CD4-positive, alpha-beta T cell (primary cell): ENCODE results near the gene XPA. TPM values are rescaled to one million over a fixed set of nuclear protein-coding genes. Genes with fewer than 3 reads are reported as not detected.
A peak's percentile ranks its signal among the peaks of the same experiment; 100 is the strongest.

Experiments used
- ATAC-seq: fragments of 200-7000 bp; cut with Tn5 transposase; one replicate; pipeline ENCODE4 v1.10.0; 2022; ENCODE audit warnings: mild to moderate bottlenecking; ENCODE audit not compliant: poor library complexity
- CTCF ChIA-PET: fragments of 350-600 bp; sonication (Branson Sonifier 250); formaldehyde crosslinking; loops from one replicate; lab custom pipeline; 2021; ENCODE audit warnings: antibody characterized with exemption, inconsistent platforms; lab: Charles Lee
- POLR2A ChIA-PET: fragments of 350-600 bp; sonication (Branson Sonifier 250); formaldehyde crosslinking; loops from one replicate; lab custom pipeline; 2021; ENCODE audit warnings: antibody characterized with exemption, inconsistent platforms; lab: Charles Lee
- DNase-seq, 14 experiments: peaks; one replicate each; pipeline ENCODE4 v3.0.0-alpha.2; 2013 to 2020; ENCODE audit warnings: mixed read lengths in 2 of 14
- H3K27ac ChIP-seq, 2 donors: one replicate each; pipeline versions ENCODE4 v1.5.1 to v1.7.0; 2013; ENCODE audit warnings: low read length in 2 of 2, low read depth in 1 of 2, mild to moderate bottlenecking in 1 of 2
- H3K27me3 ChIP-seq, 2 experiments: 1 replicate in 1 of 2; 2 replicates in 1 of 2; pipeline versions ENCODE4 v1.6.1 to v1.7.0; 2013; ENCODE audit warnings: low read length in 2 of 2, control low read depth in 1 of 2, mild to moderate bottlenecking in 1 of 2, moderate library complexity in 1 of 2; ENCODE audit not compliant: insufficient read depth in 2 of 2, control insufficient read depth in 1 of 2
- H3K36me3 ChIP-seq: one replicate; pipeline ENCODE4 v1.6.1; 2013; ENCODE audit warnings: low read length, control low read depth; ENCODE audit not compliant: insufficient read depth
- H3K4me1 ChIP-seq: one replicate; pipeline ENCODE4 v1.6.1; 2013; ENCODE audit warnings: low read length, control low read depth; ENCODE audit not compliant: insufficient read depth
- H3K4me3 ChIP-seq: one replicate; pipeline ENCODE4 v1.5.1; 2013; ENCODE audit warnings: mild to moderate bottlenecking, low read length, moderate library complexity
- H3K9me3 ChIP-seq, 2 experiments: 1 replicate in 1 of 2; 2 replicates in 1 of 2; pipeline versions ENCODE4 v1.6.1 to v1.7.0; 2013; ENCODE audit warnings: low read length in 2 of 2, mild to moderate bottlenecking in 2 of 2, control low read depth in 1 of 2, moderate library complexity in 1 of 2; ENCODE audit not compliant: control insufficient read depth in 1 of 2, insufficient read depth in 1 of 2
- H3K27ac Mint-ChIP-seq: one replicate; pipeline ENCODE4 v1.8.0; 2020; ENCODE audit warnings: mixed read lengths
- H3K27me3 Mint-ChIP-seq: one replicate; pipeline ENCODE4 v1.8.0; 2021; ENCODE audit warnings: mixed read lengths
- H3K36me3 Mint-ChIP-seq: one replicate; pipeline ENCODE4 v1.8.0; 2021; ENCODE audit warnings: low read depth, mixed read lengths
- H3K4me1 Mint-ChIP-seq: one replicate; pipeline ENCODE4 v1.8.0; 2021; ENCODE audit warnings: low read depth, mixed read lengths
- H3K4me3 Mint-ChIP-seq: one replicate; pipeline ENCODE4 v1.8.0; 2020; ENCODE audit warnings: mild to moderate bottlenecking, mixed read lengths
- H3K9me3 Mint-ChIP-seq: one replicate; pipeline ENCODE4 v1.8.0; 2020; ENCODE audit warnings: mixed read lengths
- intact Hi-C, 2 experiments: fragments of 100-400 bp; cut with DNase I in 1 of 2; cut with micrococcal nuclease in 1 of 2; formaldehyde crosslinking; loops; one replicate each; pipeline versions ENCODE4 v1.15.1 to v1.9.0; 2023 to 2025; cut with DNase I, micrococcal nuclease
- total RNA-seq, 174 experiments: library from RNA in 2 of 174; stranded (reverse) in 2 of 174; gene quantifications; one replicate each; pipeline ENCODE4 v1.2.3 and lab custom pipeline; 2021 to 2026
- TF ChIP-seq, protein P1 (sequence below): fragments of 200-600 bp; IDR thresholded peaks from one replicate; pipeline ENCODE4 v1.8.0; 2022; ENCODE audit warnings: antibody characterized with exemption, mild to moderate bottlenecking

Gene XPA
- total RNA-seq, 2 experiments from 2014 or later = 20.2 to 23.3 TPM

DNA sequence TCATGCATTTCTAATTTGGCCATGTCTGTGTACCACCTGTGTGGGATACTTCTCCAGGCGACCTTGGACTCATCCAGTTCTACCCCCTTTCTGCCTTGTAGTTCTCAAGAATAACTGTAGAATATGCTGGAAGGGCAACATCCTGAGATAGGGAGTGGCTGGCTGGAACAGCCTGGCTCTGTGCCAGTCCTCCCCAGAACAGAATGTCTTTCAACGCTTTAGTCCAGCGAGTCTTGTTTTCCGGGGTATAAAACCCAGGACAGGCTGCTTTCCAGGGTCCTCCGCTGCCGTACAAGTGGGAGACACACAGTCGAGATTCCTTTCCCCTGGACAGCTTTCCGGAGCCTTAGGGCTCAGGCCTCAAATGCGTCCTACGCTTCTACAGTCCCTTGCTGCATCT is 45.4 kb upstream of the XPA start:
- POLR2A ChIA-PET = no interaction called here

DNA sequence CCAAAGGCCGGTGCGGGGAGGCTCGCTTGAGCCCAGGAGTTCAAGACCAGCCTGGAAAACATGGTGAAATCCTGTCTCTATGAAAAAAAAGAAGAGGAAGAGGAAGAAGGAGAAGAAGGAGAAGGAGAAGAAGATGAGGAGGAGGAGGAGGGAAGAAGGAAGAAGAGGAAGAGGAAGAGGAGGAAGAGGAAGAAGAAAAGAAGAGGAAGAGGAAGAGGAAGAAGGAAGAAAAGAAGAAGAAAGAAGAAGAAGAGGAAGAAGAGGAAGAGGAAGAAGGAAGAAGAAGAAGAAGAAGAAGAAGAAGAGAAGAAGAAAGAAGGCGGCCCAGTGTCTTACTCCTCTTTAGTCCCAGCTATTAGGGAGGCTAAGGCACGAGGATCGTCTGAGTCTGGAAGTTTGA is 44.8 kb upstream of the XPA start:
- H3K27me3 ChIP-seq = peaks cover 54% of the 10 kb centered on the region in 2 experiments
- no peaks in the 10 kb centered on the region for H3K36me3 ChIP-seq
- CTCF ChIA-PET = no interaction called here
- intact Hi-C loops = loop anchor here in 1 of 2 experiments (10.0 kb wide), 1 partner anchor 563 kb away; no protein-coding TSS in a partner anchor
- TF ChIP-seq, protein P1, sequence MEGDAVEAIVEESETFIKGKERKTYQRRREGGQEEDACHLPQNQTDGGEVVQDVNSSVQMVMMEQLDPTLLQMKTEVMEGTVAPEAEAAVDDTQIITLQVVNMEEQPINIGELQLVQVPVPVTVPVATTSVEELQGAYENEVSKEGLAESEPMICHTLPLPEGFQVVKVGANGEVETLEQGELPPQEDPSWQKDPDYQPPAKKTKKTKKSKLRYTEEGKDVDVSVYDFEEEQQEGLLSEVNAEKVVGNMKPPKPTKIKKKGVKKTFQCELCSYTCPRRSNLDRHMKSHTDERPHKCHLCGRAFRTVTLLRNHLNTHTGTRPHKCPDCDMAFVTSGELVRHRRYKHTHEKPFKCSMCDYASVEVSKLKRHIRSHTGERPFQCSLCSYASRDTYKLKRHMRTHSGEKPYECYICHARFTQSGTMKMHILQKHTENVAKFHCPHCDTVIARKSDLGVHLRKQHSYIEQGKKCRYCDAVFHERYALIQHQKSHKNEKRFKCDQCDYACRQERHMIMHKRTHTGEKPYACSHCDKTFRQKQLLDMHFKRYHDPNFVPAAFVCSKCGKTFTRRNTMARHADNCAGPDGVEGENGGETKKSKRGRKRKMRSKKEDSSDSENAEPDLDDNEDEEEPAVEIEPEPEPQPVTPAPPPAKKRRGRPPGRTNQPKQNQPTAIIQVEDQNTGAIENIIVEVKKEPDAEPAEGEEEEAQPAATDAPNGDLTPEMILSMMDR = no peak
- no peak overlapping the region for H3K4me3 Mint-ChIP-seq
- peaks cover 10% of the 10 kb centered on the region for H3K4me1 ChIP-seq
- no peak for DNase-seq
- H3K4me1 Mint-ChIP-seq = peaks cover 6% of the 10 kb centered on the region
- H3K4me3 ChIP-seq = no peak overlapping the region
- peaks cover 95% of the 10 kb centered on the region for H3K27me3 Mint-ChIP-seq
- no peak for ATAC-seq
- H3K27ac ChIP-seq = no peak overlapping the region
- no peak overlapping the region for H3K27ac Mint-ChIP-seq
- no peaks in the 10 kb centered on the region for H3K36me3 Mint-ChIP-seq
- POLR2A ChIA-PET = no interaction called here
- peaks cover 5 to 19% of the 10 kb centered on the region in 2 experiments for H3K9me3 ChIP-seq
- H3K9me3 Mint-ChIP-seq = no peaks in the 10 kb centered on the region

More for the DNA sequence above, 45.4 kb upstream of the XPA start:
- H3K4me1 ChIP-seq = peaks cover 10% of the 10 kb centered on the region
- TF ChIP-seq, protein P1 = no peak
- H3K27me3 ChIP-seq = peaks cover 57 to 60% of the 10 kb centered on the region in 2 experiments
- H3K27me3 Mint-ChIP-seq = peaks cover 94% of the 10 kb centered on the region
- CTCF ChIA-PET = no interaction called here
- H3K4me3 ChIP-seq = no peak overlapping the region
- ATAC-seq (no peak), DNase-seq (no peak)
- no peak overlapping the region for H3K4me3 Mint-ChIP-seq
- intact Hi-C loops = loop anchor here in 1 of 2 experiments (10.0 kb wide), 1 partner anchor 562 kb away; no protein-coding TSS in a partner anchor
- peaks cover 6% of the 10 kb centered on the region for H3K4me1 Mint-ChIP-seq
- H3K36me3 ChIP-seq = no peaks in the 10 kb centered on the region
- H3K9me3 ChIP-seq = peaks cover 5 to 19% of the 10 kb centered on the region in 2 experiments
- H3K9me3 Mint-ChIP-seq = no peaks in the 10 kb centered on the region
- no peaks in the 10 kb centered on the region for H3K36me3 Mint-ChIP-seq
- no peak overlapping the region for H3K27ac ChIP-seq
- H3K27ac Mint-ChIP-seq = no peak overlapping the region

DNA sequence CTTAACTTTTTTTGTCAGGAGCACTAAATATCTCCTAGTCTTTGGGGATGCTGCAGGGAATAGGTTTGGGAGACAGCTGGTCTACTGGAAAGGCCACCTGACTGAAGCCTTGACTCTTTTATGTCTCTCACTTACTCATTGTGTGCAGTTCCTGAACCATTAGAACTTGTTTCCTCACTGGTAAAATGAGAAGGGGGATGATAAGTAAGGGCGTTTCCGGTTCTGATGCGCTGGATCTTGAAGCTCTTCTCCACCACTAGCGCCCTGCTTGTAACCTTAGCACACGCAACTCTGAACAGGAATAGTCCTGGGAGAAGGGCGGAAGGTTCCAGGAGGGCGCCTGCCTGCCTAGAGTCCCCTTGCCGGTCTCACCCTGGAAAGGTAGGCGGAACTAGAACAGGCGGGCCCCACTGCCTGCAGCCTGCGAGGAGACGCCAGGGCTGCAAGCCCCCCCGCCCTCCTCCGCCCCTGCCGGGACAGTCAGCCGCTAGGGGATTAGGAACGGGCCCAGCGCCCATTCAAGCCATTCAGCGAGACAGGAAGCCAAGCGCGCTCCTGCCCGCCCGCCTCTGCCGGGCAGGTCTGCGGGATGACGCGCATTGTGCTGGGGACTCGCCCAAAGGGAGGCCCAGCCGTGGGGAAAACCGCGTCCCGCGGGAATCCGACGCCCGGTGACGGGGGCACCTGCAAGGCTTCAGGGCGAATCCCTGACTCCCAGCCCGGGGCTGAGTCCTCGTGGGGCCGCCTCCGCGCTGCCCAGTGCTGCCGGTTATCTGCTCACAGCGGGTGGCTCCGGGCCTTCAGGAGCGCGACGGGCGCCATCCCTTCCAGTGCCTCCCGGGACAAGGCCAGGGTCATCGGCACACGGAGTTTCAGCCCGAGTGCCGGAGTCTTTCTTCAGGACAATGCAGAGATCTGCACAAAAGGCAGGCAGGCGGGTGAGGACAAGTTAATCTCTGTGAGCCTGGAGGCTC is 44.0 kb upstream of the XPA start:
- POLR2A ChIA-PET = no interaction called here
- H3K27ac ChIP-seq = no peak overlapping the region
- intact Hi-C loops = loop anchor here in 1 of 2 experiments (10.0 kb wide), 1 partner anchor 564 kb away; no protein-coding TSS in a partner anchor

More for the DNA sequence above, 44.0 kb upstream of the XPA start:
- Mint-ChIP-seq H3K27me3 (peaks cover 95% of the 10 kb centered on the region), H3K36me3 (no peaks in the 10 kb centered on the region), H3K27ac (no peak overlapping the region), H3K4me3 (peak overlapping the region; percentile 51), H3K9me3 (no peaks in the 10 kb centered on the region), H3K4me1 (peaks cover 6% of the 10 kb centered on the region)
- DNase-seq (peak in 11 of 14 experiments; percentile 2 to 48 (median 9)), ATAC-seq (peak; percentile 49)
- CTCF ChIA-PET = no interaction called here
- Histone ChIP-seq H3K27me3 (peaks cover 52 to 53% of the 10 kb centered on the region in 2 experiments), H3K36me3 (no peaks in the 10 kb centered on the region), H3K9me3 (peaks cover 5 to 19% of the 10 kb centered on the region in 2 experiments), H3K4me1 (peaks cover 10% of the 10 kb centered on the region), H3K4me3 (peak overlapping the region; percentile 30)
- TF ChIP-seq, protein P1 = no peak
